Small intestine (tissue), 7 donors: ENCODE data around the gene DAPK1. TPM values are rescaled to one million over a fixed set of nuclear protein-coding genes. Genes with fewer than 3 reads are reported as not detected.

ENCODE experiments used
- DNase-seq, 2 donors: peaks; one replicate each; pipeline versions ENCODE4 v3.0.0 to v3.0.0-alpha.2; 2013
- FAIRE-seq: peaks from 2 replicates; lab custom pipeline; 2012; peaks lifted over from hg19 to GRCh38; lab: Jason Lieb, UNC
- H3K27ac ChIP-seq, 3 donors: one replicate each; pipeline ENCODE4 v1.5.1; 2013; ENCODE audit warnings: low read length in 2 of 3, mild to moderate bottlenecking in 2 of 3, control low read depth in 1 of 3, inconsistent platforms in 1 of 3, low read depth in 1 of 3, moderate library complexity in 1 of 3
- H3K27me3 ChIP-seq, 3 donors: one replicate each; pipeline ENCODE4 v1.6.1; 2013; ENCODE audit warnings: low read length in 3 of 3, inconsistent platforms in 1 of 3; ENCODE audit not compliant: control insufficient read depth in 3 of 3, insufficient read depth in 3 of 3
- H3K36me3 ChIP-seq, 3 donors: one replicate each; pipeline ENCODE4 v1.6.1; 2013; ENCODE audit warnings: low read length in 3 of 3, inconsistent platforms in 1 of 3, low read depth in 1 of 3, mild to moderate bottlenecking in 1 of 3, moderate library complexity in 1 of 3; ENCODE audit not compliant: control insufficient read depth in 3 of 3, insufficient read depth in 2 of 3
- H3K4me1 ChIP-seq, 3 donors: one replicate each; pipeline ENCODE4 v1.6.1; 2013; ENCODE audit warnings: low read length in 2 of 3, inconsistent platforms in 1 of 3, low read depth in 1 of 3, mild to moderate bottlenecking in 1 of 3, moderate library complexity in 1 of 3; ENCODE audit not compliant: control insufficient read depth in 3 of 3, insufficient read depth in 2 of 3
- H3K4me3 ChIP-seq, 3 donors: one replicate each; pipeline ENCODE4 v1.5.1; 2013; ENCODE audit warnings: low read length in 3 of 3, control low read depth in 1 of 3, inconsistent platforms in 1 of 3, low read depth in 1 of 3, mild to moderate bottlenecking in 1 of 3, moderate library complexity in 1 of 3
- H3K9me3 ChIP-seq, 2 donors: one replicate each; pipeline ENCODE4 v1.6.1; 2013; ENCODE audit warnings: low read depth in 1 of 2, low read length in 1 of 2; ENCODE audit not compliant: control insufficient read depth in 2 of 2, insufficient read depth in 1 of 2
- WGBS, 3 donors: extraction: QIAGEN DNeasy Blood & Tissue Kit; methylation state at CpG; one replicate each; pipeline ENCODE4 v1.1.7; 2013; 5-methylcytosine and 5-hydroxymethylcytosine counted together
- polyA plus RNA-seq, 4 donors: library from polyadenylated mRNA; stranded (reverse) in 3 of 4; unstranded in 1 of 4; fragments of 200-250 nt in 3 of 4; fragments of 120-200 nt in 1 of 4; gene quantifications; one replicate each; pipeline versions ENCODE4 v1.2.1 to v1.2.3, GENCODE V29; 2013
- donor health status: healthy with polysubstance abuse.
- donor health status: control.
- donor health status: control.
- donor health status: Bipolar disorder and iron deficiency.
- donor health status: healthy.

The DAPK1 gene
- polyA plus RNA-seq, 4 donors: 6.8 to 21.7 (median 9.6) TPM

DNA sequence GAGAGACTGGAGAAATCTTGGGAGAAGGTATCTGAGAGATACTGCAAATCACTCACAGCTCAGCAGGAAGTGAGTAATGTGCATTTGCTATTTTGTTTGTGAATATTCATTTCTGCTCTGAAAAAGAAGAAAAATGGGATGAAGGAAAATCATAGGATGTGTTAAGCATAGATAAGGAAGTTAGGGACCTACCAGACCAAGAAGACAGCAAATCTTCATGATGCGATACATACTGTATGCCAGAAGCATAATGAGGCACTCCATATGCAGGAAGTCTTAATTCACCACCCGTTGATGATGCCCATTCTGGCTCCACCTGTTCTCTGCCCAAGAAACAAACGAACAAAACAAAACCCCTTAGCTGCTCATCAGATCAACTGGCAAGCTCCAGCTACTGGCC lies 6.1 kb upstream of the DAPK1 start:
- no peaks in the 10 kb centered on the region for H3K36me3 ChIP-seq
- no peaks in the 10 kb centered on the region for H3K4me1 ChIP-seq
- H3K4me3 ChIP-seq: no peak overlapping the region
- FAIRE-seq (no peak), DNase-seq (no peak)
- H3K27ac ChIP-seq: no peak overlapping the region
- H3K27me3 ChIP-seq: peaks cover 0 to 11% (median 5%) of the 10 kb centered on the region in 3 donors
- H3K9me3 ChIP-seq: no peaks in the 10 kb centered on the region
- 63 to 73% (median 69%) methylated on average over 3 of the region's 3 CpGs for WGBS, 3 donors

DNA sequence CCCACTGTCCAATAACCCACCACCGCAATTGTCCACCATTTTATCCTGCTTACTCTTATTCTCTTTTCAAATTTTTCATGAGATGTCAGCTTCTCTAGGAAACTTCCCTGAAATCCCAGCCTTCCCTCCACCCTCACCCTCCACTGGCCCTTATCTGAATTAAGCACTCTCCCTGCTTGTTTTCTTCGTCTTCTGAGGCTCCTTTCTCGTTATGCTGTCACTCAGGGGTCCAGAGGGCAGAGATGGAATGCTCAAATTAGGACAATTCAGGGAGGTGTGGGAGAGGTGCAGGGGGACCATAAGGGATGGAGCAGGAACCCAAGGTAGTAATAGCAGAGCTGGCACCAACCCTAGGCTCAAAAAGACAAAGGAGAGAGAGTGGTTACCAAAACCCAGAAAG lies 5.0 kb upstream of the DAPK1 start:
- Histone ChIP-seq H3K4me1 (peaks cover 0 to 5% (median 0%) of the 10 kb centered on the region in 3 donors), H3K36me3 (no peaks in the 10 kb centered on the region), H3K9me3 (no peaks in the 10 kb centered on the region), H3K4me3 (no peak overlapping the region), H3K27me3 (peaks cover 0 to 16% (median 6%) of the 10 kb centered on the region in 3 donors), H3K27ac (no peak overlapping the region)
- DNase-seq: no peak
- FAIRE-seq: no peak
- 40 to 46% (median 41%) methylated on average over 3 of the region's 3 CpGs for WGBS, 3 donors

DNA sequence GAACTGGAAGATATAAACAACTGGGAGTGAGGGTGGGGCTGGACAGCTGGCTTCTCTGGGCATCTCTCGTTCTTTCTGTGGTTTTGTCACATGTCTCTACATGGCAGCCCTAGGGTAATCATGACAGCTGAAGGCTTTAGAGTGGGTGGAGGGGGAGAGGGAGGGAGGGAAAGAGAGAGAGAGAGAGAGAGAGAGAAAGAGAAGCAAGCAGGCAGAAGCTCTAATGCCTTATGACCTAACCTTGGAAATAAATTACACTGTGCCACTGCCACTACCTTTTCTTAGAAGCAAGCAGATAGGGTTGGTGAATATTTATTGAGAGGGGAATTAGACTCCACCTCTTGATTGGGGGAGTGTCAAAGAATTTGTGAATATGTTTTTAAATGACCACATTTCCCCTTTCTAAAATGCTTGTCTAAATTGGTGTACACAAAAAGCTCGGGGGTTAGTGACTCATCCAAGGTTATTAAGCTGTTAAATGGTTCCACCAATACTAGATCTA lies 2.6 kb upstream of the DAPK1 start:
- no peak overlapping the region for H3K4me3 ChIP-seq
- H3K9me3 ChIP-seq: no peaks in the 10 kb centered on the region
- FAIRE-seq: no peak
- DNase-seq: no peak
- H3K36me3 ChIP-seq: no peaks in the 10 kb centered on the region
- H3K4me1 ChIP-seq: peaks cover 0 to 5% (median 0%) of the 10 kb centered on the region in 3 donors
- H3K27ac ChIP-seq: no peak overlapping the region
- H3K27me3 ChIP-seq: peaks cover 0 to 22% (median 10%) of the 10 kb centered on the region in 3 donors
- 15 to 21% (median 16%) methylated on average over 2 of the region's 2 CpGs for WGBS, 3 donors

DNA sequence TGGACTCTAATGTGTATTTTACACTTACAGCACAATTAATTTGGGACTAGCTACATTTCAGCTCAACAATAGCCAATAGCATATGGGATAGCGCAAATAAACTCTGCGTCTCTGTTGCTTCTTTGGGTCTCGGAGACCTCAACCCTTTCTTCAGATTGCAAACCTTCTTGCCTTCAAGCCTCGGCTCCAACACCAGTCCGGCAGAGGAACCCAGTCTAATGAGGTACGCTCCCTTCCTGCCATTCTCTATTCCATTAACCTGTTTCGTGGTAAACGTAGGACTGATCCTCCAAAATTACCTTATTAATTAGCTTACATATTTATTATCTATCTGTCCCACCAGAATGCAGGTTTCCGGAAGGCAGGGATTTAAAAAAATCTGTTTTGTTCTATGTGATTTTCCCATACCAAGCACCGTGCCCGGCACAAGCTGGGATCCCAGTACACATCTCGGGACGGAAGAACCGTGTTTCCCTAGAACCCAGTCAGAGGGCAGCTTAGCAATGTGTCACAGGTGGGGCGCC lies 525 bp upstream of the DAPK1 start:
- Histone ChIP-seq H3K4me3 (peak overlapping the region in 2 of 3 donors; percentile 50 to 60), H3K4me1 (peaks cover 0 to 9% (median 0%) of the 10 kb centered on the region in 3 donors), H3K9me3 (no peaks in the 10 kb centered on the region), H3K36me3 (no peaks in the 10 kb centered on the region), H3K27ac (peak overlapping the region in 1 of 3 donors; percentile 20), H3K27me3 (peaks cover 0 to 22% (median 10%) of the 10 kb centered on the region in 3 donors)
- WGBS, 3 donors: 7 to 14% (median 12%) methylated on average over 15 of the region's 15 CpGs
- DNase-seq: no peak
- FAIRE-seq: no peak

DNA sequence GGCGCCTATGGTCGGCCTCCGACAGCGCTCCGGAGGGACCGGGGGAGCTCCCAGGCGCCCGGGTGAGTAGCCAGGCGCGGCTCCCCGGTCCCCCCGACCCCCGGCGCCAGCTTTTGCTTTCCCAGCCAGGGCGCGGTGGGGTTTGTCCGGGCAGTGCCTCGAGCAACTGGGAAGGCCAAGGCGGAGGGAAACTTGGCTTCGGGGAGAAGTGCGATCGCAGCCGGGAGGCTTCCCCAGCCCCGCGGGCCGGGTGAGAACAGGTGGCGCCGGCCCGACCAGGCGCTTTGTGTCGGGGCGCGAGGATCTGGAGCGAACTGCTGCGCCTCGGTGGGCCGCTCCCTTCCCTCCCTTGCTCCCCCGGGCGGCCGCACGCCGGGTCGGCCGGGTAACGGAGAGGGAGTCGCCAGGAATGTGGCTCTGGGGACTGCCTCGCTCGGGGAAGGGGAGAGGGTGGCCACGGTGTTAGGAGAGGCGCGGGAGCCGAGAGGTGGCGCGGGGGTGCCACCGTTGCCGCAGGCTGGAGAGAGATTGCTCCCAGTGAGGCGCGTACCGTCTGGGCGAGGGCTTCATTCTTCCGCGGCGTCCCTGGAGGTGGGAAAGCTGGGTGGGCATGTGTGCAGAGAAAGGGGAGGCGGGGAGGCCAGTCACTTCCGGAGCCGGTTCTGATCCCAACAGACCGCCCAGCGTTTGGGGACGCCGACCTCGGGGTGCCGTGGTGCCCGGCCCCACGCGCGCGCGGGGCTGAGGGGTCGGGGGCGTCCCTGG lies 561 bp downstream of the DAPK1 start:
- peaks cover 0 to 15% (median 5%) of the 10 kb centered on the region in 3 donors for H3K27me3 ChIP-seq
- FAIRE-seq (no peak), DNase-seq (peak; percentile 53 to 75)
- 1 to 2% (median 1%) methylated on average over 67 to 80 of the region's 80 CpGs for WGBS, 3 donors
- no peaks in the 10 kb centered on the region for H3K9me3 ChIP-seq
- H3K36me3 ChIP-seq: no peaks in the 10 kb centered on the region
- peak overlapping the region; percentile 5 to 80 (median 59) for H3K27ac ChIP-seq
- H3K4me3 ChIP-seq: peak overlapping the region; percentile 42 to 60 (median 50)
- peaks cover 0 to 14% (median 0%) of the 10 kb centered on the region in 3 donors for H3K4me1 ChIP-seq

DNA sequence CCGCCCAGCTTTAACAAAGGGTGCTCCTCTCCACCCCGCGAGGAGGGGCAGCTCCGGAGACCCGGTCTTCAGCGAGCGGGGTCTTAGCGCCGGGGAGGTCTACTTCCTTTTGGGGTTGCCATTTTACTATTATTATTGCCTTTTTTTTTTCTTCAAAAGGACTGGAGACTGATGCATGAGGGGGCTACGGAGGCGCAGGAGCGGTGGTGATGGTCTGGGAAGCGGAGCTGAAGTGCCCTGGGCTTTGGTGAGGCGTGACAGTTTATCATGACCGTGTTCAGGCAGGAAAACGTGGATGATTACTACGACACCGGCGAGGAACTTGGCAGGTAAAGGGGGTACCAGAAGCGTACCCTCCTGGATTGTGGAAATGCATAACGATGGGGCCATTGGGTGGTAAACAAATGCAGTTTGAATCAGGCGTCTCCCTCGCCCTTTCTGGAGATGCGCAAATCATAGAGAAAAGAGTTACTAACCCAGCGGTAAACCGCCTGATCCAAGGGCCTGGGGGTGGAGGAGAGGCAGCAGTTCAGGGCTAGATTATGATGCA lies 1.2 kb downstream of the DAPK1 start:
- Histone ChIP-seq H3K27ac (peak overlapping the region in 1 of 3 donors; percentile 80), H3K4me1 (peaks cover 0 to 14% (median 0%) of the 10 kb centered on the region in 3 donors), H3K4me3 (peak overlapping the region; percentile 42 to 60 (median 50)), H3K27me3 (peaks cover 0 to 15% (median 5%) of the 10 kb centered on the region in 3 donors), H3K9me3 (no peaks in the 10 kb centered on the region), H3K36me3 (no peaks in the 10 kb centered on the region)
- WGBS, 3 donors: 7 to 16% (median 10%) methylated on average over 25 to 26 of the region's 26 CpGs
- DNase-seq (peak in 1 of 2 donors; percentile 28), FAIRE-seq (no peak)

DNA sequence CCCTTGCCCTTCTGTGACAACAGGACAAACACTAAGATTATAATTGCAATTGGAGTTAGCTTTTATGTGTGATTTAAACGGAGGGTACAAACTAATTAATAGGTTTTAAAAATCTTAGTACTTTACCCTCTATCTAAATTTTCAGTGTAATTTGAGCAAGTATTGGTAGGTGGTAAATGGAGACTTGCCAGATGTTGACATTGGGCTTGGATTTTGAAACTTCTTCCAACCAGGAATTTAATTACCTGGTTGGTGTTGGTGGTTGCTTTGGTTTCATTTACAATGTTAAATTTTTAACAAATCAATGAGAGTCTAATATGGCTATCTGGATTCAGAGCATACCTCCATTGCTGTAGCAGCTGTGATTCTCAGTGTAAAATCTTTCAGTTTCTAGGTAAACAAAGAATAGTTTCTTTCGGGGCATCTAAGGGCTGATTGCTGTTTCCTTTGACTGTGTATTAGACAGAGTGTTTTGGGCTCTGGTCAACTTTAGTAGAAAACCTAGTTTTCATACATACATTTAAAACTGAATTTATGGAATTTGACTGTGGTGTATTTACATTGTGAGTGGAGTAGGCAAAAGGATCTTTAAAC lies 1.9 kb downstream of the DAPK1 start:
- Histone ChIP-seq H3K4me1 (peaks cover 0 to 20% (median 0%) of the 10 kb centered on the region in 3 donors), H3K9me3 (no peaks in the 10 kb centered on the region), H3K36me3 (no peaks in the 10 kb centered on the region), H3K27me3 (peaks cover 0 to 15% (median 5%) of the 10 kb centered on the region in 3 donors), H3K27ac (peak overlapping the region in 1 of 3 donors; percentile 80), H3K4me3 (peak overlapping the region in 2 of 3 donors; percentile 50 to 60)
- FAIRE-seq (no peak), DNase-seq (no peak)
- 8 to 33% (median 18%) methylated on average over 2 of the region's 2 CpGs for WGBS, 3 donors
